HK-2 (cell line): ENCODE data around the gene GABBR2.

Source experiments
- DNase-seq: peaks from one replicate; pipeline ENCODE4 v3.0.0-alpha.2; 2018; ENCODE audit not compliant: unreplicated experiment

GABBR2 gene

DNA sequence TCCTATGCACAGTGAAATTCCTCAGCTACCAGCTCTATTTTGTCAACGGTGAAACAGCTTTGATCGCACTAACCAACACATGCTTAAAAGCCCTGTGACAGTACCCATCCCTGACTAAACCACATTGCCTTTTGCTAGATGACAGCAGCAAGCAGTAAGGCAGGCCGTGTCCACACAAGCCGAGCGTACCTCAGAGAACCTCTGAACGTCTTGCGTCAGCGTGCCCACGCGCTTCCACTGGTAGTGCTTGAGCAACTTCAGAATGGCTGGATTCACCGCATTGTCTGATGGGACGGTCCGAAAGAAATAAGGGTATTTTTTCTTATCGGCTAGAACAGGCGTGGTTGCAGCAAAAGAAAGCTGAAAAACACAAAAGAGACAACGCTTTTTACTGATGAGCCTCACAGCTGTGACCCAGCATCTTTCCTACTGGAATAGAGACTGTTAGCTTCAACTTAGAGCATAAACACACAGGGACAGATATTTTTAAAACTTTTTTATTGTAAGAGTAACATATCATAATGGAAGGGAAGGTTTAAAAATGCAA, 167.0 kb downstream of the GABBR2 start:
- DNase-seq, result no peak

DNA sequence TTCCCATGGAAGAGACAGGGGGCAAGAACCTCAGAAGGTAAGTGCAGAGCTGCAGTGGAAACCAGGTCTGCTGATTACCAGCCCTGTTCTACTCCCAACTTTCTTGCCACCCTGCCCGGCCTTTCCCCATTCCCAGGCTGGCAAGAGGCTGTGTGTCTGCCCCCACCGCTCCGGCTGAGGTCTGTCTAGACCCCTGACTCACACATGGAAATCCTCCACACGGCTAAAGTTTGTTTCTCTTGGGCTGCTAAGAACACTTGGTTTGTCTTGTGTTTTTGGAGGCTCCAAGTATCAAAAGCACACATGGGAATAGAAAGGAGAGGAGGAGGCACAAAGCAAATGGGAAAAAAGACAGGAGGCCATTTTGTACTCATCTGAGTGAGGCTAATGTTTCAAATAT, 168.3 kb downstream of the GABBR2 start:
- DNase-seq, result no peak

DNA sequence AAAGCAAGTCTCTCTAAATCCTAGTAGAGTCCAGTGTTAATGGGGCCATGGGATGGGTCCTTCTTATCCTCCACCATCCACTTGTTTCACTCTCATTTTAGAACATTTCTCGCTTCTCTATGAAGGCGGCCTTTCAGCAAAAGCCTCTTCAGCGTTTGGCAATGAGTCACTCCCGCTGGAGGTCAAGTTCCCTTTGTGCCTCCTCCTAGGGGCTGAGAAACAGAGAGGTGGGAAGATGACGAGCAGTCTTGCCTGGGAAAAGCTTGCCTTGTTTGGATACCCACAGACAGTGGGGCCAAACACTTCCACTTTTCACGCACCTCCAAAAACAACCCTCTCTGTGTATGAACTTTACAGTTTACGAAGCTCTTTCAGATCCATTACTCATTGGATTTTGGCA, 168.8 kb downstream of the GABBR2 start:
- DNase-seq, result no peak

DNA sequence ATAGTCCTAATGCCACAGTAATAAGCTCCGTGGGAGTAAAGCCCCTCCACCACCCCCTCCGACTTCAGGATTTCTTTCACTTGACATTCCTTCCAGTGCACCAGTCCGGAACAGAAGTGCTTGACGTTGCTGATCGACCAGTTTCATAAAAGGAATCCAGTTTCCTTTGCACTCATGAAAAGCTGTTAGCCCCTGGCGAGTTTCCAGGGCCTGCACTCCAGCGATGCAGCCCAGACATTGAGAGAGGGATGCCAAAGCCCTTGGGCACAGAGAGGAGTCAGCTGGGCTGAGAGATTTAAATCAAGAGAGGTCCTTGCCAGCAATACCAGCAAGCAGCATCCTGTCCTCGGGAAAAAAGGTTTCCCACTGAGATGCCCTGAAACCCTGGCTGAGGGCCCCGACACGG, 170.1 kb downstream of the GABBR2 start:
- peak; percentile 14 for DNase-seq

DNA sequence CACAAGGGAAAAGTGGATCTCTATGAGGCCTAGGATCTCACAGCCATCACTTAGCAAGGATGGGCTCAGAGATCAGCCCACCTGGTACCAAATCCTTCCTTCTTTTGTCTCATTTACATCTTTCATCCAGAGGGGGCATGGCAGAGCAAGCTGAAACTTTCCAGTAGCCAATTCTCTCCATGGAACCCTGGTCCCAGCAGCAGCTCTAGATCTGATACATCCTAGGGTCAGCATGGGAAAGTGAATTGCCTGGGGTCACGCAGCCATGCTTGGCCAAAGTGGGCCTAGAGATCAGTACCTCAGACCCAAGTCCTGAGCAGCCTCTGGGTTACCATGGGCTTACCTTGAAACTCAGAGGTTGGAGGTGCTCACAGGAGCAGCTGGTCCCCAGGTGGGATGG, 170.5 kb downstream of the GABBR2 start:
- no peak for DNase-seq

DNA sequence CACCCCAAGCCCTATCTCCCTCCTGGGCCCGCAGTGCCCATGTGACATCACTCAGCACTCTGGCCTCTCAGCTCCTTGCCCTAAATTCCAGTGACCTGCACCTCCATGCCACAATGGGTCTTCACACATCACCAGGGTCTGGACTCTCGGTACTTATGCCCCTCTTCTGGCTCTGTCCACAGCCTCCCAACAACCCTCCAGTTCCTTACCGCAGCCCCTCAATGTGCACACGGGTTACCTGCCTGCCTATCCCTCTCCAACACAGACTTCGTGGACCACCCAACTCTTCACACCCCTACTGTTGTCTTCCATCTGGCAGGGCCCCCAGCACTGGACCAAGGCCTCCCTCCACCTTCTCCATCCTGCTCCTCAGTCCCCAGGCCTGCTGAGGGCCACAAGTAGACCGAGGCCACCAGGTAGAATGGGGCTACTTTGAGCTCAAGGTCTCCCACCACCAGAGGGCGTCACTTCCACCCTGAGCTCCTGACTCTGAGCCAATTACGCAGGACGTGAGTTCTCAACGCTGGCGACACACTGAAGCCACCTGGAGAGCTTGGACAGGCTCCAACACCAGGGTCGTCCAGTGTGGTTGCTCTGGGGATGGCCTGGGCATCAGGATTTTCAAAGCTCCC, 172.1 kb downstream of the GABBR2 start:
- DNase-seq, result no peak

DNA sequence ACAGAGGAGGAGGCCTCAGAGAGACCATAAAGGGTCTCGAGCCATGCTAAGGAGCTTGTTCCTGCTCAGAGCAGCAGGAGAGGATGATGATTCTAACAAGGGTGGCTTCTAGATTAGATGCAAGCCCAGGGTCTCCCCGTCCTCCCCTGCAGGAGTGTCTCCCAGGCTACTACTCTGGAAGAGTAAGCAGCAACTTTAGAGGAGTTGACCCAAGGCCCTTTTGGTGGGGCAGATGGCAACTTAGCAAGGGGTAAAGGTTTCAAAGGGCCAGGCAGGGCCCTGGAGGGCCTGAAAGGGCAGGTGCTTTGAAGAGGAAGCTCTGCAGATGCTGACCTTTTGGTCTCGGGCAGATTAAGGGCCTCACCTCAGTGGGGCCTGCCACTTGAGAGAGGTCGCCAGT, 174.9 kb downstream of the GABBR2 start:
- DNase-seq, result no peak

DNA sequence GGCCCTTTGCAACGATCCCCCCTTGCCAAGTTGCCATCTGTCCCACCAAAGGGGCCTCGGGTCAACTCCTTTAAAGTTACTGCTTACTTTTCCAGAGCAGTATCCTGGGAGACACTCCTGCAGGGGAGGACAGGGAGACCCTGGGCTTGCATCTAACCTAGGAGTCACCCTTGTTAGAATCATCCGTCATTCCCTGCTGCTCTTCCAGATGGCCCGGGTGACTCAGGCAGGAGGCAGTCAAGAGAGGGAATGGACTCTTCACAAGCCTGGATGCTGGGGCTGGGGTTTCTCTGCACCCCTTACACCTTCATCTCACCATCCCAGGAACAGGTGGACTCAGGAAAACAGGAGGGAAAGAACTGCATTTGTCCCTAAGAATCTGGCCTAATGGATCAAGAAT, 175.6 kb downstream of the GABBR2 start:
- DNase-seq, result no peak

DNA sequence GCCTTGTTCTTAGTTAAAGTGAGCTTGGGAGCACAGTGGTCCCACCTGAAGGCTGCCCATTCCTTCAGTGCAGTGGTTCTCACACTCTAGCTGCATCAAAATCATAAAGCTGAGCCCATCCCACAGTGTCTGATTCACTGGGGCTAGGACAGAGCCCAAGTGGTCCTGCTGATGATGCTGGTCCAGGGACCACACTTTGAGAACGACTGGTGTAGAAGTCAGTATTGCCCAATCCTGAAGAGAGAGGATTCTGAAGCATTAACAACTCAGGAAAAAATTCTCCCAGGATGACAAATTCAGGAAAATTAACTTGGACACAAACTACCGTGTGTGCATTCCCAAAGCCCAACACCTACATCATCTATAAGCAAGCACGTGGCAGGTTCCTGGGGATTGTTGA, 176.2 kb downstream of the GABBR2 start:
- no peak for DNase-seq

DNA sequence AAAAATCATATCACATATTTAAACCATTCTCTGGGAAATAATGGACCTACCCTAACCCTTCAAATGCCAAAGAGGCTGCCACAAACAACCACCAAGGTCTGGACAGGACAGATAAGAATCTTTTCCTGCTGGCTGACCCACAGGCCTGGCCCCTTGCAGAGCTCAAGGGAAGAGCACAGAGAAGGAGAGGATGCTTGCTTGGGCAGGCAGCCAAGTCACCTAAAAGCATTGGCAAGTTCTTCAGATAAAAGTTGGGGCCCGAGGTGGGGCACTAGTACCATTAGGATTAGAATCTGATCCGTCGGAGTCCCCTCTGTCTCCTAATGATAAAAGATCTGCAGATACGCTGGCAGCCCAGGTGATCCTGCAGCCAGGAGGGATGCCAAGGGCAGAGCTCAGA, 176.6 kb downstream of the GABBR2 start:
- DNase-seq, result no peak

DNA sequence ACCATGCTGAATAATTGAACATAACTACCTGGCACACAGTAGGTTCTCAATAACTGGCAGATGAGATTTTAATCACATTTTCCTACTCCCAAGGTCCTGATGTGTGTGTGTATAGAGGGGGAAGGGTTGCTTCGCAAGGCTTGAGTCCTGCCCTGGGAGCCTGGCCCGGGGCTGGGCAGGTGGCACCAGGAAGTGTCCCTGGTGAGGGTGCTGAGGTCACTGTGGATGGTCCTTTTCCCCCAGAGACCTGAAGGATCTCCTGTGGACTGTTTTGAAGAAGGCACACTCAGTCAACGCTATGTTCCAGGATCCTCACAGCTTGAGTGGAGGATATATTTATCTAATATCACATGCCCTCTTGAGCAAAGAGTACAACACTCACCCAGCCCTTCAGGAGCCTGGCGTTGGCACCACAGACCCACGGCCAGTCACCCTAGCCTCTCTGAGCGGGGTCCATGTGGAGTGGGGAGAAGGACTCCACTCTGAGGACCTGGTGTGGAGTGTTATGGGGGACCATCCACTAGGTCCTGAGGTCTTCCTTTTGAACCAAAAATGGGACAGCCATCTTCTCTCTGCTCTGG, 177.8 kb downstream of the GABBR2 start:
- DNase-seq, result no peak

DNA sequence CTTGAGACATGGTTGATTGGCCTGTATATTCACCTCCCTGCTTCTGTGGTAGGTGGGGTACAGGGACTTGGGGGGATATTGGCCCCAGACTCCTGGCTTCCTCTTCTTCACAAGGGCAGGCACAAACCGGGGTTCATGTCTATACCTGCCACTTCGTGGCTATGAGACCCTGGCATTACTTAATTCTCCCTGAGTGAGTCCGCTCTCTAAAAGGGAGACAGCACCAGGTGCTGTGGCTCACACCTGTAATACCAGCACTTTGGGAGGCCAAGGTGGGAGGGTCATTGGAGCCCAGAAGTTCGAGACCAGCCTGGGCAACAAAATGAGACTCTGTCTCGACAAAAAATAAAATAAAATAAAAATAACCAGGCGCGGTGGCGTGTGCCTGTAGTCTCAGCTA, 178.5 kb downstream of the GABBR2 start:
- no peak for DNase-seq

DNA sequence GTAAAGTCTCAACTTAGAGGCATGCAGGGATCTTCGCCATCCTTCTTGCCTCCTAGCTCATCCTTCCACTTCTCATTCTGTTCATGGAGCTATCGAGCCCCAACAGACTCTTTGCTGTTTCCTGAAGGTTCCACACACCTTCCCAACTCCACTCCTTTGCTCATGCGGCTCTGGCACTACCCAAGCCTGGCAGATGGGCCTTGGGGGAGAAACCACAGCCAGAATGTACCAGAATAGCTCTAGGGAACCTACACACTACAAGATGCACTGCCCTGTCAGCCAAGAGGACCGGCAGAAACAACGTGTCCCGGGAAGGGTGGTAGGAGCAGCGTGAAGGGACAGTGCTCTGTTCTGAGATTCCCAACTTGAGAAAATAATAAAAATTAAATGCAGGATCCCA, 178.9 kb downstream of the GABBR2 start:
- DNase-seq, result no peak

DNA sequence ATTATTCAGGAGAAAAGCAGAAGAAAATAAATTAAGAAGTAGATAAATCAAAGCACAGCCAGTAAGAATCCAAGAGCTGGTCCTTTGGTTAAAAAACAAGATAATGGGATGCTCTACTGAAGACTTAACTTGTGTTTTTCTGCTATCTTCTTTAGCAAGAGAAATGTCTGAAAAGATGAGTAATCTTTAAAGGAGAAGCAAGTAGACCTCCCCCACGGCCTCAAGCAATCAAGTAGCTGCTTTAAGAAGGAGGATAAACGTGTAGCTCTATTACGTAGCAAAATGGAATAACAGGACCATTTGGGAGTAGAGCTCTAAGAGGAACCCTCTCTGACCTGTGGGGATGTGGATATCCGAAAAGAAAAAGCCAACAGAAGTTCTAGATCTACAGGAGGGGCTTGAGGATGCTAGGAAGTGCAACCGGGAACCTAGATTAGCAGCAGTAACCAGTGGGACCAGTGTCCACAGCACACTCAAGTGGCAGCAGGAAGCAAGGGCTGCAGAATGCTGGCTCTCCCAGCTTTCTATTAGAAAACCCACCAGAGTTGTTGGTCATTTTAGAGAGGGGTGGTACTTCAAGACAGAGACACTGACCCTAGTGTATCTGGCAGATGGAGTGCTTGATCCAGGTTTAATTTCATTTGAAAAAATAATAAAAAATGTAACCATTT, 185.4 kb downstream of the GABBR2 start:
- DNase-seq, result no peak

DNA sequence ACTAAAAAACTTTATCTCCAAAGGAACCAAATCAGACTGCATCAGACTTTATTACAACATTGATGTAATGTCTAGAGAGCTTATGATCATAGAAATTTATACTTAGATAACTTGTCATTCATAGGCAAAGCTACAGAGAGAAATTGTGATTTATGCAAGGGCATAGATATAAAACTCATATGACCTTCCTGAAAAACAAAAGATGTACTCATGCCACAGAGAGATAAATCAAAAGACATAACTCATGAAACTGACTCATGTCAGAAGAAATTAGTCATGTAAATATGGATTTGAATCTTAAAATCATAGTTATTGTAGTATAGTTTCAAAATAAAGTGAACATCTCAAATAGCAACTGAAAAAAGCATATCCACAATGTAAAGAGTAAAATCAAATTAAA, 186.2 kb downstream of the GABBR2 start:
- DNase-seq, result no peak

DNA sequence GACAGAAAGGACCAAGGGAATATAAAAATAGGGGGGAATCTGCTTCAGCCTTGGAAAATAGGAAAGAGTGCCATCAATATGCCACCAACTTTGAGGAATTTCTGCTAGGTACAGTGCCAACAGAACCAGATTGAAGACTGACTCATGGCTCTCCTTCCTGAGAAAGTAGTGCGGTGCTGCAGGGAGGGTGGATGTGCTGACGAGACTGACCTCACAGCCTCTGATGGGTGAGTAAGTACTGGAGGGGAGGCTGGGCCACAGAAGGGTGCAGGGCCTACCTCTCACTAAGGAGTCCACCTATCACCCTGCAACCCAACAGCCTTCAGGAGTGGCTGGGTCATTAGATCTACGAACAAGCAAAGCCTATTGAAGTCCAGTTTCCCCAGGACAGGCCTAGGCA, 187.6 kb downstream of the GABBR2 start:
- peak; percentile 40 for DNase-seq

DNA sequence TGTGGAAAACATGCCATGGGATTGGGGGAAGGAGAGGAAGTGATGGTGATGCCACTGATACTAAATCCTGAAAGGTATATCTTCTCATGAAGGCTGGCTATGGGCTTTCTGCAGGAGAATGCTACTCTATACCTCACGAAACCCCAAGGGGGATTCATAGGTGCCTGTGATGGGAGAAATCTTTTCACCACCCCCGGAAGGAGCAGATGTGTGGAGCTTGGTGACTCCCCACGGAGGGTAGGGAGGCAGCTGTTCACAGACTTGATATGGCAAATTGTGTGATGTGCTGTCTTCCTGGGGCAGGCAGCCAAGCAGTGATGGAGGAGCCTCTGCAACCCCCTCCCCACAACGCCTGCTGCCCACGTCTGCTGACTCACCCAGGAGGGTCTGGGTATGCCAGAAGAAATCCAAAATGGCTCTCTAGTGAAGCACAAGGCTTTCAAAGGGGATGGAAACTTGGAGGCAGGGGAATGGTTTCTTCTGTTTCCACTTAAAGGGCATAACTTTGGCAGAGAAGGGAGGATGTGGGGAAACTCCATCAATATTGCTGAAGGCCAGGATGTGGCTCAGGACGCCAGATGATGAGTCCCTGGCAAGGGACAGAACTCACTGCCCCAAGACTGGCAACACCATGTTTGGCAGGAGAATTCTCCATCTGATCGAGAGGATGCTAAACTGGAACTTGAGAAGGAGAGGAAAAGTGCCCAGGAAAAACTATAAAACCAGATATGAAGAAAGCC, 188.3 kb downstream of the GABBR2 start:
- DNase-seq, result no peak

DNA sequence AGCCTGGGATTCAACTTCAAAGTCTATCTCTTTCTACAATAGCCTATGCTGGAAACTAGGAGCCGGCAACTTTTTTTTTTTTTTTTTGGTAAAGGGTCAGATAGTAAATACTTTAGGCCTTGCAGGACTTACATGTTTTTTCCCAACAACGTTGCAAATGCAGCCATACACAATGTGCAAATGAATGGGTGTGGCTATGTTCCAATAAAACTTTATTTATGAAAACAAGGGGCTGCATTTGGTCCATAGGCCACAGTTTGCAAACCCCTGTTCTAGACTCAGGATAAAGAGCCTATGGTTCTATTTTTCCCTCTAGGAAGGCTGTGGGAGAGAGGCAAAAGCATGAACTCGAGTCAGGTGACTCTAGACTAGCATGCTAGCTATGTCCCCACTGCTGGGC, 189.1 kb downstream of the GABBR2 start:
- no peak for DNase-seq

DNA sequence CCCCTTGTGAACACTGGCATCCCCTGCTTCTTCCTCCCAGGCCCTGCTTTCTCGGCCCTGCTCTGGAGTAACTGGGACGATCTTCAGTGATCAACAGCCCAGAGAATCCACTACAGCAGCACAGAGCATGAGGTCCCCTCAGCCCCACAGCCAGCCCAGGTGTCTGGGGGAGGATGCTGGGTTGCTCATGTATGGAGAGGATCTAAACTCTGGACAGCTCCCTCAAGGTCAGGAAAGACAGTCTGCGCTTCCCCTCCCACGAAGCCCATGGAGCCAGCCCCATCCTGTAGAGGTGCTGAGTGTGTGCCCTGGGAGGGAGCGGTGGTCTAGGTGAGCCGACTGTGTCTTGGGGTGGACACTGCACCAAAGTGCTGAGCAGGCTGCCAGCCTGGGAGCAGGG, 190.2 kb downstream of the GABBR2 start:
- no peak for DNase-seq

DNA sequence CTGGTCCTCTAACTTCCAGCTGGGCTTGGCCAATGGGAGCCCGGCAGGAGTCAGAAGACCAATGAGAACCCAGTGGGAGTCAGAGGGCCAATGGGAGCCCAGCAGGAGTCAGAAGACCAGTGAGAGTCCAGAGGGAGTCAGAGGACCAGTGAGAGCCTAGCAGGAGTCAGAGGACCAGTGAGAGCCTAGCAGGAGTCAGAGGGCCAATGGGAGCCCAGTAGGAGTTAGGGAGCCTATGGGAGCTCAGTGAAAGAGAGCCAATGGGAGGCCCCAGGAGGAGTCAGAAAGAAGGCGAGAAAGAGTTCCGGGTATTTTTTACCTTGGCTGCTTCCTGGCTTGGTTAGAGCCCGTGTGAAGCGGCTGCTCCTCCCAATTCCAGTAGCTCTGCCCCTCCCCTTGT, 191.0 kb downstream of the GABBR2 start:
- DNase-seq, result no peak

DNA sequence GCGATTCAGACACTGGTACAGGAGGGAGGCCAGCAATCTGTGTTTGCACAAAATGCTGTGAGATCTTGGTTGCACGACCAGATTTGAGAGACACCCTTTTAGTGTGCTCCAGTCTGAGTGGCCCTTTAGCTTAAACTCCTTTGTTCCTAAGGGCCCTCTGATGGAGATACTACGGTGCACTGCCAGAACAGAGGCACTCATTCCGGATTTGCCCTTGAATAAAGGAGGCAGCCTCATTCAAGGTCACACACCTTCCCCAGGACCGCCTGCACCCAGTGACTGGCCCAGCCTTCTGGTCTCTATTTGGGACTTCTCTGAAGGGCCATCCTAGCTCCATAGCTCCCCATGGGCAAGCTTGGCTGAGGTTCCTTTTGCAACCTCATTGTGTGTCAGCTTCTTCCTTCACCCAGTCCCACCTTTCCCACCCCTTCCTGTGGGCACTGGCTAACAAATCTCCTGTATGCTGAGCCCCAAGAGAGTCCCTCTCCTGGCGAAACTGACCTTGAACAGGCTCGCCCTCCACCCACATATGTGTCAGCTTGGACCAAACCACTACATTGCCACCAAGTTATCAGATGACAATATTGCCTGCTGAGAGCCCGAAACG, 191.7 kb downstream of the GABBR2 start:
- no peak for DNase-seq

DNA sequence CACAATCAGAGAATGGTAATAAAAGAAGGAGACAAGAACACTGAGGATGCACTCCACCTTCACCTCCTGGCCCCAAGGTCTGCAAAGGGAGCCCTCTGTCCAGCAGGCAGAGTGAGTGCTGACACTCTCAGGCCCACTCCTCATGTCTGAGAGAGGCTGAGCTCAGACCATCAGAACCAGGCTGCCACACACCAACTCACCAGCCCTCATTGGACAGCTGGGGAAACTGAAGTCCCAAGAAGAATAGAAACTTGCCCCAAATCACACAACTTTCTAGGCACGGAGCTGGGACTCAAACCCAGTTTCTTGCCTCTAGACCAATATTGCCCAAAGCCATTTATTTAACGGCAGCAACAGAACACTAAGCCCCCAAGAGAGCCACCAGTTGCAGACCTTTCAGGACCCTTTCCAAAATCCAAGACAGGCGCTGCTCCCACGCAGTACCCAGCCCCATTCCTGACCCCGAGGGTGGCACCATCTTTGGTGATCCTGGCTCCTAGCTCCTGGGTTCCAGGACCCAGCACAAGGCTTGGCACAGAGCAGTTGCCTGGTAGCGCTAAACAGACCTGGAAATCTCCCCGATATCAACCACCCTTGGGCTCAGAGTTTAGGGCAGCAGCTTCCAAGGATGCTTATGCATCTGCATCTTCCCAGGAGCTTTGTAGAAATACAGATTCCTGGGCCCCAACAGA, 192.4 kb downstream of the GABBR2 start:
- DNase-seq, result no peak
